HCT116 (cell line): ENCODE measurements around the gene PLEKHA5. TPM values are rescaled to one million over a fixed set of nuclear protein-coding genes. Genes with fewer than 3 reads are reported as not detected.

Experiments used
- ATAC-seq: fragments of 200-7000 bp; cut with Tn5 transposase; 2 replicates; pipeline ENCODE4 v1.9.1; 2020; ENCODE audit warnings: mild to moderate bottlenecking, moderate library complexity
- BruUV-seq: library from RNA; stranded (reverse); fragments of 400-500 nt; replicated peaks from 2 replicates; lab custom pipeline; 2021; lab: Mats Ljungman, UMichigan
- CTCF ChIA-PET: fragments of 300-600 bp; sonication (Branson Sonifier 250); formaldehyde crosslinking; loops from one replicate; lab custom pipeline; 2021; ENCODE audit warnings: antibody characterized with exemption; lab: Charles Lee
- POLR2A ChIA-PET: fragments of 300-600, 350-600 bp; sonication (Branson Sonifier 250); formaldehyde crosslinking; loops from one replicate; lab custom pipeline; 2021; ENCODE audit warnings: antibody characterized with exemption; lab: Charles Lee
- RAD21 ChIA-PET, 2 experiments: fragments of 300-600 bp; sonication (Branson Sonifier 250); formaldehyde crosslinking; loops; one replicate each; lab custom pipeline; 2023; ENCODE audit warnings: low total read pairs in 2 of 2; ENCODE audit not compliant: uncharacterized antibody in 2 of 2, unreplicated experiment in 2 of 2, low non-redundant PET in 1 of 2; lab: Charles Lee
- DNase-seq: peaks from one replicate; pipeline ENCODE4 v3.0.0-alpha.2; 2010; ENCODE audit warnings: low read depth, low spot score
- H2AFZ ChIP-seq: fragments of 200-600 bp; shearing (Covaris generic), sonication (generic); 2 replicates; pipeline ENCODE4 v1.6.1; 2017; ENCODE audit warnings: low read depth, mixed run types, mixed read lengths, antibody characterized with exemption, low read length; ENCODE audit not compliant: poor library complexity, severe bottlenecking
- H3K27ac ChIP-seq: 2 replicates; pipeline ENCODE4 v1.5.1; 2012; ENCODE audit warnings: low read depth, low read length
- H3K27me3 ChIP-seq: fragments of 200-600 bp; sonication (generic); 2 replicates; pipeline ENCODE4 v1.6.1; 2016; ENCODE audit warnings: mixed run types, low read length, mixed read lengths; ENCODE audit not compliant: insufficient read depth
- H3K36me3 ChIP-seq, 2 experiments: fragments of 200-500 bp in 1 of 2; fragments of 200-600 bp in 1 of 2; sonication (Bioruptor generic) in 1 of 2; sonication (generic) in 1 of 2; 2 replicates each; pipeline versions ENCODE4 v1.5.1 to v1.6.1; 2014 to 2016; ENCODE audit warnings: low read length in 2 of 2, inconsistent platforms in 1 of 2, mixed read lengths in 1 of 2, mixed run types in 1 of 2; ENCODE audit not compliant: insufficient read depth in 2 of 2, control insufficient read depth in 1 of 2
- H3K4me1 ChIP-seq, 2 experiments: fragments of 200-600 bp in 1 of 2; sonication (generic) in 1 of 2; 2 replicates each; pipeline versions ENCODE4 v1.5.1 to v1.6.1; 2012 to 2017; ENCODE audit warnings: low read length in 2 of 2, inconsistent platforms in 1 of 2, mild to moderate bottlenecking in 1 of 2, mixed read lengths in 1 of 2, mixed run types in 1 of 2, moderate library complexity in 1 of 2; ENCODE audit not compliant: insufficient read depth in 2 of 2, control insufficient read depth in 1 of 2
- H3K4me2 ChIP-seq: fragments of 200-600 bp; sonication (generic); 2 replicates; pipeline ENCODE4 v1.6.1; 2017; ENCODE audit warnings: mixed run types, low read length, mixed read lengths
- H3K4me3 ChIP-seq, 2 experiments: fragments of 200-600 bp in 1 of 2; sonication (generic) in 1 of 2; replicated peaks in 1 of 2; 2 replicates each; pipeline ENCODE4 v1.5.1; 2011 to 2016; ENCODE audit warnings: low read length in 2 of 2, control low read depth in 1 of 2, low read depth in 1 of 2, mild to moderate bottlenecking in 1 of 2, mixed read lengths in 1 of 2, mixed run types in 1 of 2
- H3K79me2 ChIP-seq: fragments of 200-600 bp; sonication (generic); 2 replicates; pipeline ENCODE4 v1.6.1; 2017; ENCODE audit warnings: mild to moderate bottlenecking, mixed run types, low read length, moderate library complexity, mixed read lengths; ENCODE audit not compliant: insufficient read depth
- H3K9ac ChIP-seq: fragments of 200-600 bp; sonication (generic); 2 replicates; pipeline ENCODE4 v1.6.1; 2016; ENCODE audit warnings: low read length, mixed read lengths
- H3K9me2 ChIP-seq: fragments of 200-600 bp; sonication (generic), shearing (Covaris generic); 2 replicates; pipeline ENCODE4 v1.6.1; 2017; ENCODE audit warnings: mixed run types, mild to moderate bottlenecking, moderate library complexity; ENCODE audit not compliant: insufficient read depth
- H3K9me3 ChIP-seq, 2 experiments: fragments of 200-500 bp in 1 of 2; fragments of 200-600 bp in 1 of 2; sonication (Bioruptor generic) in 1 of 2; sonication (generic) in 1 of 2; 2 replicates each; pipeline ENCODE4 v1.6.1; 2014 to 2017; ENCODE audit warnings: low read length in 2 of 2, mixed read lengths in 2 of 2, inconsistent platforms in 1 of 2, low read depth in 1 of 2, mild to moderate bottlenecking in 1 of 2, mixed run types in 1 of 2, moderate library complexity in 1 of 2; ENCODE audit not compliant: control insufficient read depth in 1 of 2, insufficient read depth in 1 of 2
- H4K20me1 ChIP-seq: fragments of 200-600 bp; sonication (generic), shearing (Covaris generic); 2 replicates; pipeline ENCODE4 v1.6.1; 2017; ENCODE audit warnings: mixed run types, mild to moderate bottlenecking, moderate library complexity; ENCODE audit not compliant: insufficient read depth
- CBX3 ChIP-seq: IDR thresholded peaks from 2 replicates; pipeline ENCODE4 v1.6.1; 2012; ENCODE audit warnings: low read depth
- CEBPB ChIP-seq: IDR thresholded peaks from 2 replicates; pipeline ENCODE4 v1.6.1; 2012; ENCODE audit warnings: low read depth
- CTCF ChIP-seq, 3 experiments: fragments of 200-600 bp in 1 of 3; sonication (generic) in 1 of 3; IDR thresholded peaks in 2 of 3; conservative IDR thresholded peaks in 1 of 3; 2 replicates each; pipeline ENCODE4 v1.5.1; 2012 to 2017; ENCODE audit warnings: low read depth in 2 of 3, low read length in 2 of 3, antibody characterized with exemption in 1 of 3, borderline replicate concordance in 1 of 3, control low read depth in 1 of 3, mild to moderate bottlenecking in 1 of 3, mixed read lengths in 1 of 3, mixed run types in 1 of 3, moderate library complexity in 1 of 3; ENCODE audit not compliant: insufficient read depth in 1 of 3
- EGR1 ChIP-seq: IDR thresholded peaks from 2 replicates; pipeline ENCODE4 v1.6.1; 2012; ENCODE audit warnings: low read depth
- ELF1 ChIP-seq: IDR thresholded peaks from 2 replicates; pipeline ENCODE4 v1.6.1; 2012; ENCODE audit warnings: low read depth, borderline replicate concordance
- EZH2 ChIP-seq: fragments of 200-600 bp; sonication (generic); IDR thresholded peaks from 2 replicates; pipeline ENCODE4 v1.6.1; 2017; ENCODE audit warnings: antibody characterized with exemption, mixed run types
- EZH2phosphoT487 ChIP-seq: fragments of 200-600 bp; IDR thresholded peaks from 2 replicates; pipeline ENCODE4 v1.6.1; 2018; ENCODE audit warnings: antibody characterized with exemption, borderline replicate concordance
- FOSL1 ChIP-seq: IDR thresholded peaks from 2 replicates; pipeline ENCODE4 v1.6.1; 2012; ENCODE audit warnings: low read depth
- JUND ChIP-seq: IDR thresholded peaks from 2 replicates; pipeline ENCODE4 v1.6.1; 2012
- MAX ChIP-seq: IDR thresholded peaks from 2 replicates; pipeline ENCODE4 v1.6.1; 2012
- REST ChIP-seq: IDR thresholded peaks from 2 replicates; pipeline ENCODE4 v1.6.1; 2012; ENCODE audit warnings: low read depth
- SIN3A ChIP-seq: IDR thresholded peaks from 2 replicates; pipeline ENCODE4 v1.6.1; 2012; ENCODE audit warnings: low read depth
- SP1 ChIP-seq: IDR thresholded peaks from 2 replicates; pipeline ENCODE4 v1.6.1; 2012; ENCODE audit warnings: low read depth
- SRF ChIP-seq: IDR thresholded peaks from 2 replicates; pipeline ENCODE4 v1.6.1; 2012; ENCODE audit warnings: low read depth
- TCF7L2 ChIP-seq: IDR thresholded peaks from 2 replicates; pipeline ENCODE4 v1.7.0; 2011; ENCODE audit warnings: borderline replicate concordance, inconsistent platforms; ENCODE audit not compliant: insufficient read depth, insufficient read length; ENCODE audit errors: extremely low read depth
- YY1 ChIP-seq: IDR thresholded peaks from 2 replicates; pipeline ENCODE4 v1.6.1; 2011; ENCODE audit warnings: low read length, low read depth, moderate library complexity, mild to moderate bottlenecking; ENCODE audit not compliant: insufficient replicate concordance; ENCODE audit errors: extremely low read depth
- ZNF274 ChIP-seq: fragments of 200-500 bp; sonication (Bioruptor generic); IDR thresholded peaks from 2 replicates; pipeline ENCODE4 v1.6.1; 2014; ENCODE audit warnings: mild to moderate bottlenecking, low read depth, low read length, inconsistent platforms
- intact Hi-C: fragments of 100-400 bp; cut with micrococcal nuclease; formaldehyde crosslinking; loops from 2 replicates; pipeline ENCODE4 v1.10.0; 2022
- total RNA-seq: library from RNA; stranded (reverse); gene quantifications from one replicate; pipeline ENCODE4 v1.2.1, GENCODE V29; 2021; ENCODE audit not compliant: unreplicated experiment

The PLEKHA5 gene
- total RNA-seq, 1 experiment from 2014 or later = 18.9 TPM

GRCh38 chr12:19311165-19311564, 181.6 kb downstream of the PLEKHA5 start:
- Histone ChIP-seq H3K27me3 (no peaks in the 10 kb centered on the region), H4K20me1 (no peaks in the 10 kb centered on the region), H3K9me2 (no peaks in the 10 kb centered on the region), H3K4me2 (no peak overlapping the region), H3K9ac (no peak overlapping the region), H3K79me2 (no peaks in the 10 kb centered on the region), H3K4me1 (no peaks in the 10 kb centered on the region), H3K36me3 (no peaks in the 10 kb centered on the region; a peak in 1 of 4 replicates), H3K4me3 (no peak overlapping the region), H3K27ac (no peak overlapping the region), H2AFZ (no peak overlapping the region), H3K9me3 (no peaks in the 10 kb centered on the region)
- intact Hi-C loops = no loop called here
- no TSS peak for BruUV-seq
- no peak for TF ChIP-seq EZH2phosphoT487
- no peak for TF ChIP-seq CEBPB
- TF ChIP-seq SRF = no peak
- no peak for TF ChIP-seq EGR1
- no peak for TF ChIP-seq ELF1
- TF ChIP-seq ZNF274 = no peak
- no peak for TF ChIP-seq FOSL1
- TF ChIP-seq EZH2 = no peak
- TF ChIP-seq CBX3 = no peak
- CTCF ChIA-PET = no interaction called here
- DNase-seq = no peak
- POLR2A ChIA-PET = no interaction called here
- no peak for ATAC-seq
- RAD21 ChIA-PET = no interaction called here

- ATAC-seq (no peak), DNase-seq (no peak)
- Histone ChIP-seq H3K9me3 (no peaks in the 10 kb centered on the region), H3K4me1 (no peaks in the 10 kb centered on the region), H2AFZ (no peak overlapping the region), H3K9me2 (no peaks in the 10 kb centered on the region), H3K4me2 (no peak overlapping the region), H3K4me3 (no peak overlapping the region), H3K9ac (no peak overlapping the region), H4K20me1 (no peaks in the 10 kb centered on the region), H3K79me2 (no peaks in the 10 kb centered on the region), H3K27me3 (no peaks in the 10 kb centered on the region), H3K27ac (no peak overlapping the region), H3K36me3 (no peaks in the 10 kb centered on the region; a peak in 1 of 4 replicates)
- no TSS peak for BruUV-seq
- intact Hi-C loops = no loop called here
- ChIA-PET RAD21 (no interaction called here), POLR2A (no interaction called here), CTCF (no interaction called here)
- TF ChIP-seq YY1 (no peak), CBX3 (no peak), REST (no peak), SP1 (no peak), MAX (no peak), JUND (no peak), SIN3A (no peak), CTCF (IDR thresholded peaks at IDR 0.05 in 2 of 3, conservative IDR thresholded peaks at IDR 0.05 in 1 of 3; ENCODE audit: borderline replicate concordance in 1 of 3, insufficient read depth in 1 of 3, low read depth in 2 of 3, low read length in 2 of 3) (no peak), TCF7L2 (no peak), ELF1 (no peak)
Observed at GRCh38 chr12:19312637-19313036, 183.1 kb downstream of the PLEKHA5 start.
